GM18520 (cell line): ENCODE measurements around the gene PDX1.
"Not testable (repeated sequence)": the region's sequence is repeated elsewhere in the genome, so short reads cannot be mapped to it uniquely, and the experiment has no call there.

Source experiments
- ATAC-seq: cut with Tn5 transposase; IDR thresholded peaks from one replicate; pipeline ENCODE4 v1.9.1; 2021; ENCODE audit not compliant: unreplicated experiment

PDX1 gene

DNA sequence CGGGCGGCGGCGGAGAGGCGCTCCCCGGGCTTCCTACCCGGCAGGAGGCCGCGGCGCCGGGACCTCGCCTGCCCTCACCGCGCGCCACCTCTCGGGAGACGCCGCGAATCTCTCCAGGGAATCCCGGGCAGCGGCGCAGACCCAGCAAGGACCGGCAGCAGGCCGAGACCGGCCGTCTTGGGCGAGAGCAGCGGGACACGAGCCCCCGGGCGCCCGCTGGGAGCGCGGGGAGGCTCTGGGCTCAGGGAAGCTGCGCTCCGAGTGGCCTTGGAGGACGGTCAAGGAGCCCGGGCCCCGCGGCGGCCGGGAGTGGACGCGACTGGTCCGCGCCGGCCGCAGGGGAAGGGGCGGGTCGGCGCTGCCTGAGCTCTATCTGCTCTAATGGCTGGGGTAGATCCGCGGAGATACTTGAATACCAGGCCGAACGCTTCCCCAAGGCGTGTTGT is 34.6 kb downstream of the PDX1 start:
- peak; percentile 14 for ATAC-seq

DNA sequence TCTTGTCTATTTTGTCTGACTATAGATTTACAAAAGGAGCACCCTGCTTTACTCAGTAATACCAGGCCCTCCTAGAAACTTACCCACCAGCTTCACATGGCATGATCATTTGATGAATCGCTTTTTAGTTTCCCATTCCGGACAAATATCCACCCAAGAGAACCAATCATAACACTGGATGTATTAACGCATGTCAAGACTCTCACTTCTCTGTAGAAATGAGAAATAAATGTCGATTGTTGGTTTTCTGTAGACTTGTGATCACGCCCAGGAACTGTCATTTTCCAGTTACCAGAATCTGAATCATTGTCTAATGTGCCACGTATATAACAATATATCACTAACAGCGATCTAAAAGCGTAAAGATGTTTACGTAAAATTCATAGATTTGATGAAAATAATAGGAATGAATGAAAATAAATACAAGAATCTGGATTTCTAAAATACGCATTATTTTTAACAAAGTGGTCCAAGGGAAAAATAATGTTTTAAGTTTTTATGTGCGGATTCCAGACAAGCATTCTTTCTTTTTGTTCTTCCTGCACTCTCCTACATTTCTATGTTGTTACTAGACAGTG is 35.3 kb downstream of the PDX1 start:
- no peak for ATAC-seq

DNA sequence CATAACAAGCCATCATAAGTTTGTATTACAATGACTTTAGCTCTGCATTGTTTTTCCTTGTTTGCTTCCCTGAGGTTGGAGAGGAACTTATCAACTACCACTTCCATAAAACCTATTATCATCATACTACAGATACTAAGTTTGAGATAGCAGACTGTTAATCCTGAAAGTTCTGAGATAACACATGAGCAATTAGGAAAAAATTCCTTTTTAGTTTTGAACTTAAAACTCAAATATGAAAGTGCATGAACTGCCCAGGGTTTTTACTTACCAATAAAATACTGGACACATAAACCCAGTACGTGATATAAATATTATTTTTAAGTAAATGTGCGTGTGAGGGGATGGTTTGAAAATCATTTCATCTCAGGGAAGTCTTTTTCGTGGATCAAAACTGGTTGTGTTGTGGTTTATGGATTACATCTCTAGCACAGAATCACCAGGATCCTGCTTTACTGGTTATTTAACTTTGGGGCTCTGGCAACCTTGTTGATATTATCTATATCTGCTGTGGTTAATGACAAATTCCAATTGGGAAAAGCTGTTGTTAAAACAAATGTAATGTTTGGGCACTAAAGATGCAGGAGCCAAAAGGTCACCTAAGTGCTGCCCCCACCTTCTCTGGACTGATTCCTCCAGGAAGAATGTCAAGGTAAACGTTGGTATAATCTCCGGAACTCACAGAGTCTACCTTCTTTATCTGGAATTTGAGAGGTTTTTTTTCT is 36.9 kb downstream of the PDX1 start:
- ATAC-seq, result no peak

DNA sequence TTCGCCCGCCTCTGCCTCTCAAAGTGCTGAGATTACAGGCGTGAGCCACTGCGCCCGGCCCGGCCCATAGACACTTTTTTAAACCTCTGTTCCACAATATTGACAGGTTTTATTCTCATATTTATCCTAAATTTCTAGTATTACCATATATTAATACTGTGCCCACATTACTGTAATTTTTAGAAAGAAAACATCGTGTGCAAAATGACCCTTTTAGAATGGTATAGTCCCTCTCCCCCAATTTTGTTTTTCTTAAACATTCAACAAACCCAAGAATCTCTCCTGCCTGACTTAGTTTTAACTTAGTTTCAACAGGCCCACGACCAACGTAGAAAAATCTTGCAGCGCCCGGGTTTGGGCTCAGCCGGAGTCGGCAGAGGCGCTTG is 40.2 kb downstream of the PDX1 start:
- no peak for ATAC-seq

DNA sequence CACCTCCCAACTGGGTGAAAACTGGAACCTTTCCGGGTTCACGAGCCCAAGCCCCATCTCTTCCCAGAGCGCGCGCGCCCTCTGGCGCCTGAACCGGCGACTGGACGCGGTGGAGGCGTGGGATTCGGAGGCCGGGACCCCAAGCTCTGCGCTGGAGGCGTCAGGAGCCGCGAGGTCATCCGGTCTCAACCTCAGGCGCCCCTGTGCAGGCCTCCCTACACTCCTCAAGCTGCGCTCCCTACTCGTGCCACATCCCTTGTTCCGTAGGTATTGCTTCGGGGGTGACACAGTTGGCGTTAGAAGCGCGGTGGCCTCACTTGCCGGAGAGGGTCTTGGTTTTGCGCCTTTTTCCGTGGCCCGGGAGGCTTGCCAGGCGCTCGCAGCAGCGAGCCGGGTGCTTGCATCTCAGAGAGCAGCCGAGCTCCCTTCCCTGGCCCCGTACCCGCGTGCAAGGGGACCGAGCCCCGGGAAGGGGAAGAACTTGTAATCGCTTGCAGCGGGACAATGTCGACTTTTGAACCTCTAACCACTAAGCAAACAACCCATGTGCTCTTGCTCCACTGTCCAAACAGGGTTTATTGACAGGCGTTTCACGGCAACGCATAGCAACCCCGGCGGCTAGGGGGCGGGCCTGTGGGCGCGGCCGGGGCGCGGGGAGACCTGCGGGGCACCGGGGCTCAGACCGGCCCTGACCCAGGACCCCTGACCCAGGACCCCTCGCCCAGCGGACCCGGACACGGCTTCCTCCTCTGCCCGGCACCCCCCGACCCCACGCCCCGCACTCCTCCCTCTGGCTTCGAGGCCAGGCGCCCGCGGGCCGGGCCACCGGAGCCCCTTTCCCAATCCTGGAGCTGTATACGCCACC is 40.8 kb downstream of the PDX1 start:
- no peak for ATAC-seq

DNA sequence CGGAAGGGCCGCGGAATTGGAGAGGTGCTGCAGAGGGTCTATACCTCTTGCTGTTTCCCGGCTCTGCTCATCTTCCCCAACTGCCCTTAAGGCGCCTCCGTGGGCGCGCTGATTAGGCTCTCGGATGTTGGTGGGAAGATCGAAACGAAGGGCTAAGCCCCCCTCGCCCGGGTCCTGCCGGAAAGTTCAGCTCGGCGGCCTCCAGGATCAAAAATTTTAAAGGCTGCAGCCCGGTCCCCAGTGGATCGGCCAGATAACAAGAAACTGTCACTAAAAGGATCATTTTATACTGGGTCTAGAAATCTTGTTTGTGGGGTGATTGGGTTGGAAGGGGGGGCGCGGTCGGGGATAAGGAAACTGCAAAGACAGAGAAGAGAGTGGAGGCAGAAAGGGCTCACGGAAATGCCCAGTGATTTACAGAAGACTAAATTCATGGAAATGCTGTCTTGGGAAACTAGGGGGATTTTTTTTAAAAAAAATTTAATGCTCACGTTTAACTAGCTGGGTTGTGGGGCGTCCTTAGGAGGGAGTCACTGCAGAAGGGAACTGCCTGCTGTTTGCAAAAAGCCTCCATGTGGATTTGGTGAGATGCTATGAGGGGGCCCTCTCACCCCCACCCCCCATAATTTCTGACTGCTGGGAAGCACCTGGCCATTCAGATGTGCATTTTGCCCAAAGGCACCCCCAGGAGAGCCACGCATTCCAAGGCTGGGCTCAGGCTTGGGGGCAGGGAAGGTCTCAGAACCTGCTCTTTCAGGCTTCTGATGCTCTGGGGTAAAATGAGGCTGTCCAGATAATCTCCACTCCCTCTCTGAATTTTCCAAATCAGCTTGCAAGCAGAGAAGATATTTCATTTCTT is 41.7 kb downstream of the PDX1 start:
- no peak for ATAC-seq

DNA sequence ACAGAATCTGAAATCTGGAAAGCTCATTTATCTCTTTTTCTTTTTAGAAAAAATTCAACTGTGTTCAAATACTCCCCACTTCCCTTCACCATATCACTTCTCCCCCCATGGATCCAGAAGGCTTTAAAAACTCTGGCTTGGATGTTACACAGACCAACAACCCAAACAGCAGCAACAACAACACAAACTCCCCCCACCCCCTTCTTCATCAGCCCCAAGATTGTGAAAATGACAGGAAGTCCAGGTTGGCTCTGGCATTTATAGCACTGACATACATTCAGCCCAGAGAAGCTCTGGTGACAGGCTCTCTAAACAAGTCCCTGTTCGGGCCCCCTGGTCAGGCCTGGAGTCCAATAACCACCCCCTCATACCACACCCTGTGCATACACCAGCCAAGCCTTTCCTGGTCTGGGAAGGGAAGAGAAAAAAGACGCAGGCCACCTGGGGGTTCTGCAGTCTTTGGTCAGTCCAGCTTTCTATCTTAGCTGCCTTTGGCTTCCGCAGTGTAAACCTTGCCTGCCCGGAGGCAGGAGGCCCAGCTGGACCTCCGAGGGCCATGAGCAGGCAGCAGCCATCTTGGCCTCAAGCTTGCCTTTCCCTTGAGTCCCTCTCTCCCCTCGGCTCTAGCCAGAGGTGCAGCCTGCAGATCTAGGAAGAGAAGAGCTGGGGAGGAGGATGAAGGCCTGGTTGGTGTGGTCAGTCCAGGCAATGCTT is 42.5 kb downstream of the PDX1 start:
- no peak for ATAC-seq

DNA sequence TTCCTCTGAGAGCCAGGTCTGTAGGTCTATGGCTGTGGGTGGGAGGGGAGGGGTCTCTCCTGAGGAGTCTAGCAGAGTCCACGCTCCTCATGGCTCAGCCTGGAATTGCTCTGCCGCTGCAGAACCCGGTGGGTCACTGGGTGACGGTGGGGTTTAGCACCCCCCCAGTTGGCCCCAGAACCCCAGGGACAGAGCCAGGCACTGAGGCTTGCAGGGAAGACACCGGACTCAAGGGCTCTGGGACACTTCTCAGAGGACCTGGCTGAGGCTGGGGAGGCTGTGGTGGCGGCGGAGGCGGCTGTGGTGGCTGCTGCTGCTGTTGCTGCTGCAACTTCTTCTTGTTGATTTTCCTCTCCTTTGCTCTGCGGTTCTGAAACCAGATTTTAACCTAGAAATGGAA is 43.2 kb downstream of the PDX1 start:
- ATAC-seq, result no peak

DNA sequence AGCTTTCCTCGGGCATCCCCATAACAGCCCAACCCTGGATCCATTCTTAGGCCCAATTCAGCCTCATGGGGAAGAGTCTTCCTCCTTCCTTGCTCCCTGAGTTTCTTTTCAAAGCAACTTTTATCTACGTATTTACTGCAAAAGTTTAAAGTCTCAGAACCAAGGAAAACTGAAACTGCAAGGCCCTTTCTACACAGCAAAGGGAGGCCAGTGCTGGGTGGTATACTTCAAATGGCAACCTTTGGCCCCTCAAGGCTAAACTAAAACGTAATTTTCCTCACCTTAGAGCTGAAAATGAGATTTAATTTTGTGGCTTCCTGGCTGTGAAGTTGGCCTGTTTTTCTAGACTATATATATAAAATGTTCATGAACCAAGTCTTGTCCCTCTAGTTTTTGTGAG is 43.7 kb downstream of the PDX1 start:
- ATAC-seq, result no peak

DNA sequence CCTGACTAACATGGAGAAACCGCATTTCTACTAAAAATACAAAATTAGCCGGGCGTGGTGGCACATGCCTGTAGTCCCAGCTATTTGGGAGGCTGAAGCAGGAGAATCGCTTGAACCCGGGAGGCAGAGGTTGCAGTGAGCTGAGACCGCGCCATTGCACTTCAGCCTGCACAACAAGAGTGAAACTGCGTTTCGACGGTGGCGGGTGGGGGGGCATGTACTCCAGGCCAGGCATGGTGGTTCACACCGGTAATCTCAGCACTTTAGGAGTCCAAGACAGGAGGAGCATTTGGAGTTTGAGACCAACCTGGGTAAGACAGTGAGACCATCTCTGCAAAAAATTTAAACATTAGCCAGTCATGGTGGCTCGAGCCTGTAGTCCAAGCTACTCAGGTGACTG is 44.4 kb downstream of the PDX1 start:
- ATAC-seq, result not testable (repeated sequence)

DNA sequence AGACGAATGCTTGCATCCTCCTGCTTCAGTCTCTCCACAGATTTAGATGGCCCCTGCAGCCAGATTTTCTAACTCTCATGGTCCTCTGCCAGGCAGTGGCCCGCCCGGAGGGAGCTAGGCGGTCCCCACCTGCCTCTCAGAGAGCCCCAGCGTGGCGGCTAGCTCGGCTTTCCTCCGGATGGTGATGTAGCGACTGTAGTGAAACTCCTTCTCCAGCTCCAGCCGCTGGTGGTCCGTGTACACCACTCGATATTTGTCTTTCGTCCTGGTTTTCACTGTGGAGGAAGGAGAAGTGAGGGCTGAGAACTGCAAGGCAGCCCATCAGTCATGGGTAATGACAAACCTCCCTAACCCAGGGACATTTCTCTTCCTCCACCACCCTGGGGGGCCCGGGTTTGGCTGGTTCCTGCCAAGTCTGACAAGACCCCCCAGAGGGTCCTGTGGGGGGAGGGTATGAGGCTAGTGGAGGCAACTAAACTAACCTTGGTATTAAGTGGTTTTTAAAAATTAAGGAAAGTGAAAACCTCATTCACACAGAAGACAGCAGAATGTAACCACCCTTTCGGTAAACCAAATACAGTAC is 45.0 kb downstream of the PDX1 start:
- no peak for ATAC-seq

DNA sequence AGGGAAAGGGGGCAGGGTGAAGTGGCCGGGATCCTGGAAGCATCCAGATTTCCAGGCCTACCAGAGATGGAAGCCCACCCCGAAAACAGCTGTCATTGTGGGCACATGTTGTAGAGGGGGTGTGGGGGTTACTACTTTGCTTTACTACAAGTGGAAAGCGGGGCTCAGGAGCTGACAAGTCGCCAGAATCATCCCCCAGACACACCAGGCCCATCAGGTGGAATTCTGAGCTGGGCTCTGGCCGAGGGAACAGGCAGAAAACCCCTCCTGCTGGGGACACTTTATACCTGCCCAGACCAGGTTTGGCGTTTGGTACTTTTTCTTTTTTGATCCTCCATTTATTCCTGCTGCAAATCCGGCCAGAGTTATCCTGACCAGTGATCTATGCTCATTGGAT is 45.5 kb downstream of the PDX1 start:
- no peak for ATAC-seq

DNA sequence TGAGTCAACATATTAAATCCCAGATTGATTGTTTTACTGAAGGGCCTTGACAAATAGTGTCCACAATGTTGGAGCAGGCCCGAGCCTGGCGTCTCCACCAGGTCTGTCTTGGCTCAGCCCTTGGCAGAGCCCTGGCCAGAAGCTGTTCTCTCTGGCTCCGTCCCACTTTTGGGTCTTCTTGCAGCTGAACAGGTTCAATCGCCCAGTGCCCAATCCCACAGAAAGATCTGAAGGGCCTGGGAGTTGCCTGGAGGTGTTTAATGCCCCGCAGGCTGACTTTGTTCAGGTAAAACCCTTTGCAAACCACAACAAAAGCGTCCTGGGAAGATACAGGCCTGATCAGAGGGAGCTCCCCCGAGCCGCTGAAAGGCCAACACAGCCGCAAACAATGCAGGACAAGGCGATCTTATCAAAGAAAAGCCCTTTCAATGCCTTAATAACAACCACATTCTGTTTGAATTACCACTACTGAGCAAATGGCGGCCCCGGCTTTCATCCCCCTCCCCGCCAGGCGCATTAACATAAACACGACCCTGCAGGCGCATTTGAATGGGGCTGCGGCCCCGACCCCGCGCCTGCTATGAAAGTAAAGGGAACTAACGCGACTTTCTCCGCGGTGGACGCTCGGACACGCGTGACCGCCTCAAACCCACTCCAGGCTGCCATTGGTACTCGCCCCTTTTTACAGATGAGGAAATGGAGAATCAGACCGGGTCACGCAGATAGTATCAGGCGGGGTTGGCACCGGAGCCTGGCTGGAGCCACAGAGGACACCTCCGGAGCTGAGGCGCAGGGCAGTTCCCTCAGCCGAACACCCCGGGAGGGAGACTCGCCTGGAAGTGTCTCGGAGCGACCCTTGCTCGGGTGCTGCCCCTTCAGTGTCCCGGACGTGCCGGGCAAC is 46.2 kb downstream of the PDX1 start:
- no peak for ATAC-seq

DNA sequence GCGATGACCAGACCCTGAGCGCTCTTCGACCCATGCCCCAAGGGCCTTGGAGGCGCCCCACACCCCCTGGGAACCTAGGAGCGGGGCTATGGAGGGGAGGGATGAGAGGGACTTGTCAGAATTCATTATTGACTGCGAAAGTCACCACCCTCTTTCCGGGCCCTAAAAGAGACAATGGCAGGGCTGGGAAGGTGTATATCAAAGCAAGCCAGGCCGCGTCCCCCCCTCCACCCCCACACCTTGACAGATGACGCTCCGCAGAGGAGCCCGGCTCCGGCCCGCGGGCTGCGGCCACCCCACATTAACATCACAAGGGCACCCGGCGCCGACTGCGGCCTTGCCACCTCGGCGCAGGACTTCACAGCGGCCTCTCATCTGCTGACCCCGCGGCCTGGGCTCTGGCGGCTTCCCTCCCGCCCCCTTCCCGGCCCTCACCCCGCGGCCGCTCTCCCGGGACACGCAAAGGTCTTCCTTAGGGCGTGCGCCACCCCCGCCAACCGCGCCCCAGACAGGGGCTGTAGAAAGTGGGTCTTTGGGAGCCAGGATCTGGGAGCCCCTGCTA is 46.9 kb downstream of the PDX1 start:
- no peak for ATAC-seq

DNA sequence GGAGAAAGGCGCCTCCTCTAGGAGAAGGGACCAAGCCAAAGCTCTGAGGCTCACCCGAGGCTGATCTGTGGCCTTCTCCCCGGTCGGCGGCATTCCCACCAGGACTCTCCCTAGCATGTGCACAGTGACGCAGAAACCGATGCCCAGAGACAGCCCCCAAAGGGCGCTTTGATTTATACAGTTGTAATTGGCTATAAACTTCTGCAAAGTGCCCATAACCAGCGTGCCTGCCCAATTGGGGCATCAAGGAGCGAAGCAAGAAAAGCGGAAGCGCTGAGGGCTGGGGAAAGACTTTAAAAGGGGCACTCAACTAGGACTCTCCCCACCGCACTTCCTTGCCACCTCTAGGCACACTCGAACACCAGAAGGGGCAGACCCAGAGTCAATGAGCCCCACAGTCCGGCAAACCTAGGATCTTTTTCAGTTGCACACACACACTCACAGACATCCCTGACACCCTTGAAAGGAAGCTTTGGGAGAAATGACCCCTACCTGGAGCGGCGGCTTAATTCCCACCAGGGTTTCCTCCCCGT is 47.5 kb downstream of the PDX1 start:
- no peak for ATAC-seq

DNA sequence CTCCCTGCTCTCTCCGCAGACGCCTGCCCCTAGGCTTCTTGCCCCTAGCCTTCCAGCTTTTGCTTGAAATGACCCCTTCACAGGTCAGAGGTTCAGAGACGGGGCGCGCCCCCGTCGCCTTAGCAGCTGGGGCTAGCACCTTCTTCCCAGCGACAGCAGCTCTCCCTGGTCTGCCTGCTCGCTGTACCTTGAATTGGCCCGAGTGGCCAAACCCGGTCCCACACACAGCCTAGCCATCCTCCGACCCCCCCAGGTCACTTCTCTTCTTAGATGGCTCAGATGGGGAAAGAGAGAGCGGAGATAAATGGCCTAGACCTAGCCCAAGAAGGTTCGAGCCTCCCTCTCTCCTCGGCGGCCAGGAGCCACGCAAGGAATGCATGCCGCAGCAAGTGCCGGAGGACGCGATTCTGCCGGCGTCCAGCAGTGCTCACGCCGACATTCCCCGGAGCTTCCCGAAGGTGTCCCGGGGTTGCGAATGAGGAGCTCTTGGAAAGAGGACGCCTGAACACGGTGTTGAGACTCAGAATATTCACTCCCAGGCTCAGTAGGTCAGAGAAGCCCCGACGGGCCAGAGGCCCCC is 48.0 kb downstream of the PDX1 start:
- no peak for ATAC-seq

DNA sequence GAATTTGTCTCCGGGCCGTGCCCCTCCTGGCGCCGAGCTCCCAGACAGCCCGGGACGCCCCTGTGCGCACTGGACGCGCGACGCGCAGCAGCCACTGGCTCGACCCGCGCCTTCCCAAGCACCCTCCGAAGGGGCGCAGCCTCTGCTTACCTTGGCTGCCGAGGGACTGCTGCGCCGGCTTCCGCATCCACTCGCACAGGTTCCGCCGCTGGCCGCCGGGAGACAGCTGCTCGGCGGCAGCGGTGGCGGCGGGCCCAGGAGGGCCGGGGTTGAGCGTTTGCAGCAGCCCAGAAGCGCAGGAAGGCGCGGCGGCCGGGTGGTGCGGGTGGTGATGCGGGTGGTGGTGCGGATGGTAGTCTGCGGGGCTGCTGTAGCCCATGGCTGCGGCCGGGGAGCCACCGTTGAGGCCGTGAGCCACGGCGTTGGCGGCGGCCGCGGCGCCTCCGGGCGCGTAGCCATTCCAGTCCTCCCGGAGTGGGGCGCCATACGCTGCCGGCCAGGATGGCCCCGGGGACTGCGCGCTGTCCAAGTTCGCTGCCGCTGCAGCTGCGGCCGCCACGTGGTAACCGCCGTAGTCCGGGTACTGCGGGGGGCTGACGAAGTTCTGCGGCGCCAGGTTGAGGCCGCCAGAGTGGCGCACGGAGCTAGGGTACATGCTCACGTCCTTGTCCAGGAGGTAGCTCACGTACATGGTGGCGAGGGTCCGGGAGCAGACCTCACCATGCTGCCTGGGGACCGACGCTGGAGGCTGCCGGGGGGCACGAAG is 48.7 kb downstream of the PDX1 start:
- no peak for ATAC-seq
